Large intestine (tissue), 12 donors: ENCODE measurements around the gene ACBD6. TPM values are rescaled to one million over a fixed set of nuclear protein-coding genes. Genes with fewer than 3 reads are reported as not detected.
"Not testable (repeated sequence)": the region's sequence is repeated elsewhere in the genome, so short reads cannot be mapped to it uniquely, and the experiment has no call there.

ENCODE experiments used
- DNase-seq, 2 donors: peaks; one replicate each; pipeline versions ENCODE4 v3.0.0 to v3.0.0-alpha.2; 2013
- H3K27ac ChIP-seq: one replicate; pipeline ENCODE4 v1.5.1; 2013; ENCODE audit warnings: low read length
- H3K27me3 ChIP-seq: 2 replicates; pipeline ENCODE4 v1.6.1; 2013; ENCODE audit warnings: low read length; ENCODE audit not compliant: control insufficient read depth, insufficient read depth
- H3K36me3 ChIP-seq: 2 replicates; pipeline ENCODE4 v1.6.1; 2013; ENCODE audit warnings: low read length; ENCODE audit not compliant: control insufficient read depth, insufficient read depth
- H3K4me1 ChIP-seq: one replicate; pipeline ENCODE4 v1.6.1; 2013; ENCODE audit warnings: low read length; ENCODE audit not compliant: control insufficient read depth, insufficient read depth
- H3K4me3 ChIP-seq: one replicate; pipeline ENCODE4 v1.5.1; 2013; ENCODE audit warnings: low read length
- H3K9me3 ChIP-seq: one replicate; pipeline ENCODE4 v1.6.1; 2013; ENCODE audit warnings: mild to moderate bottlenecking, low read depth, low read length, moderate library complexity; ENCODE audit not compliant: control insufficient read depth
- WGBS: methylation state at CpG from one replicate; pipeline ENCODE4 v1.1.5; 2013; ENCODE audit warnings: low lambda C conversion rate; ENCODE audit not compliant: insufficient coverage; 5-methylcytosine and 5-hydroxymethylcytosine counted together
- long read RNA-seq, 11 donors: transcript quantifications; one replicate each; lab custom pipeline, GENCODE V29; 2026
- polyA plus RNA-seq: library from polyadenylated mRNA; unstranded; fragments of 120-200 nt; gene quantifications from one replicate; pipeline ENCODE4 v1.2.1, GENCODE V29; 2013

ACBD6 gene, protein sequence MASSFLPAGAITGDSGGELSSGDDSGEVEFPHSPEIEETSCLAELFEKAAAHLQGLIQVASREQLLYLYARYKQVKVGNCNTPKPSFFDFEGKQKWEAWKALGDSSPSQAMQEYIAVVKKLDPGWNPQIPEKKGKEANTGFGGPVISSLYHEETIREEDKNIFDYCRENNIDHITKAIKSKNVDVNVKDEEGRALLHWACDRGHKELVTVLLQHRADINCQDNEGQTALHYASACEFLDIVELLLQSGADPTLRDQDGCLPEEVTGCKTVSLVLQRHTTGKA
- polyA plus RNA-seq = 53.9 TPM
- long read RNA-seq, donor 1, transcript ACBD6-201 (8 exons, 1,670 nt) = major isoform, 9 of 9 reads
- long read RNA-seq, donor 1, partial matches to known transcripts = 0 of 9 reads
- long read RNA-seq, donor 1, other reads (novel, unspliced or antisense) = 0 of 9 reads
- long read RNA-seq, donor 2, transcript ACBD6-201 (8 exons, 1,670 nt) = major isoform, 13 of 20 reads
- long read RNA-seq, donor 2, partial matches to known transcripts = 7 of 20 reads
- long read RNA-seq, donor 2, other reads (novel, unspliced or antisense) = 0 of 20 reads
- long read RNA-seq, donor 3 = 0 reads
- long read RNA-seq, donor 4 = 0 reads
- long read RNA-seq, donor 5, partial matches to known transcripts = 0 of 4 reads
- long read RNA-seq, donor 5, other reads (novel, unspliced or antisense) = 0 of 4 reads
- long read RNA-seq, donor 6, transcript ACBD6-201 (8 exons, 1,670 nt) = major isoform, 7 of 7 reads
- long read RNA-seq, donor 6, partial matches to known transcripts = 0 of 7 reads
- long read RNA-seq, donor 6, other reads (novel, unspliced or antisense) = 0 of 7 reads
- long read RNA-seq, donor 7, transcript ACBD6-201 (8 exons, 1,670 nt) = major isoform, 10 of 10 reads
- long read RNA-seq, donor 7, partial matches to known transcripts = 0 of 10 reads
- long read RNA-seq, donor 7, other reads (novel, unspliced or antisense) = 0 of 10 reads
- long read RNA-seq, donor 8, transcript ACBD6-201 (8 exons, 1,670 nt) = major isoform, 20 of 31 reads
- long read RNA-seq, donor 8, partial matches to known transcripts = 10 of 31 reads
- long read RNA-seq, donor 8, other reads (novel, unspliced or antisense) = 0 of 31 reads
- long read RNA-seq, donor 9, transcript ACBD6-201 (8 exons, 1,670 nt) = major isoform, 14 of 14 reads
- long read RNA-seq, donor 9, partial matches to known transcripts = 0 of 14 reads
- long read RNA-seq, donor 9, other reads (novel, unspliced or antisense) = 0 of 14 reads
- long read RNA-seq, donor 10, transcript ACBD6-201 (8 exons, 1,670 nt) = major isoform, 11 of 11 reads
- long read RNA-seq, donor 10, partial matches to known transcripts = 0 of 11 reads
- long read RNA-seq, donor 10, other reads (novel, unspliced or antisense) = 0 of 11 reads
- long read RNA-seq, donor 11, transcript ACBD6-201 (8 exons, 1,670 nt) = major isoform, 15 of 15 reads
- long read RNA-seq, donor 11, partial matches to known transcripts = 0 of 15 reads
- long read RNA-seq, donor 11, other reads (novel, unspliced or antisense) = 0 of 15 reads

GRCh38 chr1:180502361-180503279 is at the start of gene ACBD6:
Gene ACBD6 (minus strand): TSS chr1:180502577. CDS start chr1:180502266, 311 bp downstream.
- Histone ChIP-seq H3K27ac (peak within 1 kb of the TSS; percentile 87), H3K4me3 (peak within 1 kb of the TSS; percentile 91), H3K36me3 (peaks cover 3% of the 10 kb centered on the region), H3K27me3 (no peaks in the 10 kb centered on the region), H3K4me1 (peaks cover 3% of the 10 kb centered on the region), H3K9me3 (no peaks in the 10 kb centered on the region)
- WGBS = no CpG with 5 or more reads among the region's 83 CpGs
- peak; percentile 79 to 95 for DNase-seq

GRCh38 chr1:180551997-180552396 is 49.6 kb upstream of the ACBD6 start:
- Histone ChIP-seq H3K4me1 (no peaks in the 10 kb centered on the region), H3K4me3 (no peak overlapping the region), H3K27ac (no peak overlapping the region), H3K27me3 (no peaks in the 10 kb centered on the region), H3K9me3 (no peaks in the 10 kb centered on the region), H3K36me3 (no peaks in the 10 kb centered on the region)
- DNase-seq = no peak
- no CpG with 5 or more reads among the region's 1 CpG for WGBS

- DNase-seq = no peak
- WGBS = 0% methylated on average over 1 of the region's 3 CpGs
Observed at GRCh38 chr1:180550241-180550640, 47.9 kb upstream of the ACBD6 start.

DNA sequence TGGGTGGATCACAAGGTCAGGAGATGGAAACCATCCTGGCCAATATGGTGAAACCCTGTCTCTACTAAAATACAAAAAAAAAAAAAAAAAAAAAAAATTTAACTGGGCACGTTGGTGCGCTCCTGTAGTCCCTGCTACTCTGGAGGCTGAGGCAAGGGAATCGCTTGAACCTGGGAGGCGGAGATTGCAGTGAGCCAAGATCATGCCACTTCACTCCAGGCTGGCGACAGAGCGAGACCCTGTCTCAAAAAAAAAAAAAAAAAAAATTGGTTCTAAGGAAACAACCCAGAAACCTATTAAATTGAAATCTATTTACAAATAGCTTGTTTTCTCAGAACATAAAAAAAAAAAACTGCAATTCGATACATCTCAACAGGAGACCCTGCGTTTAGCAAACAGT is 47.4 kb upstream of the ACBD6 start:
- not testable (repeated sequence) for H3K4me1 ChIP-seq, H3K36me3 ChIP-seq, H3K9me3 ChIP-seq, H3K27ac ChIP-seq, H3K27me3 ChIP-seq, H3K4me3 ChIP-seq, DNase-seq
- WGBS = 100% methylated on average over 2 of the region's 8 CpGs

More at GRCh38 chr1:180550241-180550640, 47.9 kb upstream of the ACBD6 start:
- Histone ChIP-seq H3K27me3 (no peaks in the 10 kb centered on the region), H3K4me1 (no peaks in the 10 kb centered on the region), H3K4me3 (no peak overlapping the region), H3K9me3 (no peaks in the 10 kb centered on the region), H3K36me3 (no peaks in the 10 kb centered on the region), H3K27ac (no peak overlapping the region)

- H3K27me3 ChIP-seq = no peaks in the 10 kb centered on the region
- DNase-seq = no peak
- 87% methylated on average over 3 of the region's 7 CpGs for WGBS
- no peaks in the 10 kb centered on the region for H3K36me3 ChIP-seq
- no peaks in the 10 kb centered on the region for H3K4me1 ChIP-seq
- no peak overlapping the region for H3K27ac ChIP-seq
- H3K9me3 ChIP-seq = no peaks in the 10 kb centered on the region
- no peak overlapping the region for H3K4me3 ChIP-seq
Observed at GRCh38 chr1:180548686-180549317, 46.4 kb upstream of the ACBD6 start.

DNA sequence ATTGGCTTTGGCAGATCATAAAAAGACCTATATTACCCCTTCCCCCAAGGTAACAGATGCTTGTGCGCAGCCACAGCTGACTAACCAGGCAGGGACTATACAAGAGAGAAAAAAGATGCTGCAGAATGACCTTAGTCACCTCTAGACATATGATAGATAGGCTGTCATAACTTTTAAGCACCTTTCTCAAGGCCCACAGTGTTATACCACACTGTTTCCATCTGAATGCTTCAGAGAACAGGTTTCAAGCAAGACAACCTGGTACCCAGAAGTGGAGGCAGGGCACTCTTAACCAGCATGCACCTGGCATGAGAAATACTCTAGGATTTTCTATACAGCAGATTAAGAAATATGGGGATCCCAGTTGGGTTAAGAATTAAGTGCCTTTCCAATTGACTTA is 43.6 kb upstream of the ACBD6 start:
- Histone ChIP-seq H3K4me3 (no peak overlapping the region), H3K27ac (no peak overlapping the region), H3K27me3 (no peaks in the 10 kb centered on the region), H3K4me1 (no peaks in the 10 kb centered on the region), H3K9me3 (no peaks in the 10 kb centered on the region), H3K36me3 (no peaks in the 10 kb centered on the region)
- DNase-seq = no peak
- no CpG with 5 or more reads among the region's 1 CpG for WGBS

DNA sequence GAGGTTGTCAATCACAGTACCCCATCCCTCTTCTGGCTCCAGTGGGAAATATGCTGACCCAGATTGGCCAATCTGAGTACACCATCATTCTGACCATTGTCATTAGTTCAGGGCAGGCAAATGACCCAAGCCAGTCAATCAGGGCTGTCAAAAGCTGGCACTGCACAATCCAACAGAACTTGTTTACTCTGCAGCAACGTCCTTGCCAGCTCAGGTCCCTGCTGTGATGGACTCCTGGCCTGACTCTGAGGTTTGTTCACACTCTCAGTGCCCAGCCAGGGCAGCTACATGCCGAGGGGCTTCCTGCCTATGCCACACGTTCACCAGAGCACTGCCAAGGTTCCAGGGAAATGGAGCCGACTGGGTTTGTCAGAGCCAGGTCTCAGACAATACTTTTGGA is 41.7 kb upstream of the ACBD6 start:
- Histone ChIP-seq H3K4me1 (no peaks in the 10 kb centered on the region), H3K4me3 (no peak overlapping the region), H3K36me3 (no peaks in the 10 kb centered on the region), H3K27ac (no peak overlapping the region), H3K27me3 (no peaks in the 10 kb centered on the region), H3K9me3 (no peaks in the 10 kb centered on the region)
- DNase-seq = no peak
- WGBS = no CpG with 5 or more reads among the region's 4 CpGs

GRCh38 chr1:180542838-180543145 is 40.4 kb upstream of the ACBD6 start:
- DNase-seq = no peak
- Histone ChIP-seq H3K4me1 (no peaks in the 10 kb centered on the region), H3K36me3 (no peaks in the 10 kb centered on the region), H3K9me3 (no peaks in the 10 kb centered on the region), H3K27ac (no peak overlapping the region), H3K27me3 (no peaks in the 10 kb centered on the region), H3K4me3 (no peak overlapping the region)
- no CpG with 5 or more reads among the region's 2 CpGs for WGBS
